ENCODE measurements around the gene KIF6. TPM values are rescaled to one million over a fixed set of nuclear protein-coding genes. Genes with fewer than 3 reads are reported as not detected.

Gene KIF6
- polyA plus RNA-seq, 3 donors: not detected

DNA sequence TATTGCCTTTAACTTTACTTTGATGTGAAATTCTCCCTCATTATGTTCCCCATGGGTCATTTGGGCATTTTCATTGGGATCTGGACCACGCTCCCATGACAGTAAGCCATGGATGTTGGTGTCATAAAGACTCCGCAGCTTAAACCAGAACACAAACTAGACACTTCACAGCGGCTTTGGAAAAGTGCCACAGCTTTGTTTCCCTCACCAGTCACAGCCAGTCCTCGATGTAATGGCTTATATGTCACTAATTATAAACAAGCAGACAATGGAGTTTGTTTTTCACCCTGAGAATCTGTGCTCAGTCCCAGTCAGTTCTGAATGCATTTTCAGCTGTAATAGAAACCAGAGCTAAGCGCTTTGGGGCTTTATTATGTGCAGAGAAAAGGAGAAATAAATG is 43.8 kb upstream of the KIF6 start:
- no peak overlapping the region for H3K9ac ChIP-seq (ENCODE audit: insufficient read depth, low read length, poor library complexity, severe bottlenecking)
- H3K27ac ChIP-seq (ENCODE audit: low read depth in 1 of 2, low read length in 2 of 2): no peak overlapping the region
- H3K27me3 Mint-ChIP-seq (ENCODE audit: low read depth in 3 of 3): peaks cover 0 to 3% (median 2%) of the 10 kb centered on the region in 3 donors
- H3K36me3 ChIP-seq (replicated peaks in 1 of 2; ENCODE audit: control insufficient read depth in 1 of 2, insufficient read depth in 2 of 2, low read length in 2 of 2): no peaks in the 10 kb centered on the region
- H3K4me1 ChIP-seq (ENCODE audit: control insufficient read depth in 1 of 2, insufficient read depth in 2 of 2, low read length in 2 of 2): no peaks in the 10 kb centered on the region
- H3K4me3 ChIP-seq (replicated peaks in 1 of 3; ENCODE audit: low read depth in 2 of 3, low read length in 3 of 3): no peak overlapping the region
- H3K9me3 ChIP-seq (replicated peaks in 1 of 2; ENCODE audit: control insufficient read depth in 1 of 2, insufficient read depth in 1 of 2, low read length in 2 of 2): no peaks in the 10 kb centered on the region
- H3K9me3 Mint-ChIP-seq: peaks cover 0 to 7% (median 2%) of the 10 kb centered on the region in 7 donors
- H3K4me3 Mint-ChIP-seq: no peak overlapping the region
- H3K27me3 ChIP-seq (ENCODE audit: control insufficient read depth in 2 of 2, insufficient read depth in 2 of 2, low read length in 2 of 2): no peaks in the 10 kb centered on the region
- WGBS (ENCODE audit: insufficient coverage): 40% methylated on average over 1 of the region's 5 CpGs
- no peak overlapping the region for H3K4me2 ChIP-seq (replicated peaks; ENCODE audit: extremely low read depth, low read length, poor library complexity, severe bottlenecking)
- intact Hi-C loops (cut with micrococcal nuclease): no loop called here
- no peaks in the 10 kb centered on the region for H3K4me1 Mint-ChIP-seq
- no peak for TF ChIP-seq CTCF (IDR thresholded peaks at IDR 0.05)
- DNase-seq: no peak
- no peak overlapping the region for H3K27ac Mint-ChIP-seq
- no peaks in the 10 kb centered on the region for H3K36me3 Mint-ChIP-seq
- H4K20me1 ChIP-seq (ENCODE audit: insufficient read depth, low read length): no peaks in the 10 kb centered on the region
- no peaks in the 10 kb centered on the region for H3K79me2 ChIP-seq (ENCODE audit: insufficient read depth, low read length)
- H2AFZ ChIP-seq (ENCODE audit: insufficient read depth, low read depth, low read length, poor library complexity, severe bottlenecking): no peak overlapping the region

DNA sequence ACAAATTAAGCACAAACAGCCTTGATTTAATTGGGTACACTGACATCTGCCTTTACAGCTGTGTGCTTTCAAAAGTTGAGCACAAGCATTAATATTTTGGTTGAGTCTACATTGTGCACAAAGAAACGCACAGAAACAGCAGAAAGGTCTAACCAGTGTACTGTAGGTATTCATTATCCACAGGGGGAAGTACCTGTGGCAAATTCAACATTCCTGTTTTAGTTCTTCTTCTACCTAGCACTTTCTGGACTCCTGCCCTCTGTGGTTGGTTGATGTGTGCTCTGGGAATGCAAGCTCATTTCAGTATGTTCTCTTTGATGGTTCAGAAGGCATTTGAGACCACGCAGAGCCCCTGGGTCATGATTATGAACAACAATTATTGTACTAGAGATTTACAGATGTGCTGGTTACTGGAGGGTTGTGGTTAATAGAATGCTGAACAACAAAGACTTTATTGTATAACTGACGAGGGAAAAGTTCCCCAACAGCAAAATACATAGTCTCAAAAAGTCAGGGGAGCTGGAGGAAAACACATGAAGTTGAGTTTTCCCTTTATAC is 40.4 kb upstream of the KIF6 start:
- Histone ChIP-seq H3K79me2 (ENCODE audit: insufficient read depth, low read length) (no peaks in the 10 kb centered on the region), H2AFZ (ENCODE audit: insufficient read depth, low read depth, low read length, poor library complexity, severe bottlenecking) (no peak overlapping the region), H4K20me1 (ENCODE audit: insufficient read depth, low read length) (no peaks in the 10 kb centered on the region), H3K27ac (ENCODE audit: low read depth in 1 of 2, low read length in 2 of 2) (no peak overlapping the region), H3K4me3 (replicated peaks in 1 of 3; ENCODE audit: low read depth in 2 of 3, low read length in 3 of 3) (no peak overlapping the region), H3K9ac (ENCODE audit: insufficient read depth, low read length, poor library complexity, severe bottlenecking) (no peak overlapping the region), H3K27me3 (ENCODE audit: control insufficient read depth in 2 of 2, insufficient read depth in 2 of 2, low read length in 2 of 2) (no peaks in the 10 kb centered on the region), H3K4me1 (ENCODE audit: control insufficient read depth in 1 of 2, insufficient read depth in 2 of 2, low read length in 2 of 2) (no peaks in the 10 kb centered on the region), H3K36me3 (replicated peaks in 1 of 2; ENCODE audit: control insufficient read depth in 1 of 2, insufficient read depth in 2 of 2, low read length in 2 of 2) (no peaks in the 10 kb centered on the region), H3K4me2 (replicated peaks; ENCODE audit: extremely low read depth, low read length, poor library complexity, severe bottlenecking) (no peak overlapping the region), H3K9me3 (replicated peaks in 1 of 2; ENCODE audit: control insufficient read depth in 1 of 2, insufficient read depth in 1 of 2, low read length in 2 of 2) (no peaks in the 10 kb centered on the region)
- Mint-ChIP-seq H3K4me1 (no peaks in the 10 kb centered on the region), H3K27me3 (ENCODE audit: low read depth in 3 of 3) (peaks cover 0 to 1% (median 0%) of the 10 kb centered on the region in 3 donors), H3K27ac (no peak overlapping the region), H3K4me3 (no peak overlapping the region), H3K36me3 (no peaks in the 10 kb centered on the region), H3K9me3 (peaks cover 0 to 8% (median 4%) of the 10 kb centered on the region in 7 donors)
- intact Hi-C loops (cut with micrococcal nuclease): no loop called here
- no peak for TF ChIP-seq CTCF (IDR thresholded peaks at IDR 0.05)
- no CpG with 5 or more reads among the region's 3 CpGs for WGBS (ENCODE audit: insufficient coverage)
- no peak for DNase-seq

Data from CD14-positive monocyte (primary cell).